ENCODE data around the gene WDTC1. TPM values are rescaled to one million over a fixed set of nuclear protein-coding genes. Genes with fewer than 3 reads are reported as not detected.

Gene WDTC1
- total and polyA plus RNA-seq, 9 of the 15 experiments (the other 6 are each of a cell fraction or from before 2014, with no cell fraction given) = 0.18 to 32.3 (median 8.8) TPM

DNA sequence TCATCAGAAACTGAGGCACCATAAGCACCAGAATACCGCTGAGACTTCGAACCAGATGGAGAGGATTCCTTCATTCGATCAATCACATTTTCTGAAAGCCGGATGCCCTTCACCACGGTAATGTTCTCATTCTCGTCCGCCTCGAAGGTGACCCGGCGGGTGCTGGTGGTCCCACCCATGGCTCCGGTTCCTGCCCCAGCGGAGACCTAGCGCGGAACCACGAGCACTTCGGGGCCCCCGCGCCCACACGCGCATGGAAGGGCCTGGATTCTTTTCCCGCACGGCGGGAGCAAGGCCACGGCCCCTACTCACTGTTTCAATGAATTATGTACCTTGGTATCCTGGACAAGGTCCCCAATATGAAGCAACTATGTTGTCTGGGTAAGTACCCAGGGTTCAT lies 33.1 kb upstream of the WDTC1 start:
- 60% methylated on average over 24 of the region's 24 CpGs for WGBS (ENCODE audit: insufficient coverage, low coverage, missing lambda C conversion rate)
- FAIRE-seq = no peak

More for the DNA sequence above, 33.1 kb upstream of the WDTC1 start:
- TF ChIP-seq CBX8 (IDR thresholded peaks at IDR 0.05; ENCODE audit: borderline replicate concordance, extremely low read depth, low read depth, low read length, poor library complexity, severe bottlenecking) (no peak), ESRRA (IDR thresholded peaks at IDR 0.05; ENCODE audit: borderline replicate concordance, low read depth) (no peak), RAD51 (IDR thresholded peaks at IDR 0.05; ENCODE audit: borderline replicate concordance, low read depth) (no peak), CEBPG (CRISPR knock-in tag; IDR thresholded peaks at IDR 0.05) (no peak), CEBPG (tag; conservative IDR thresholded peaks at IDR 0.05 in 1 of 2, IDR thresholded peaks at IDR 0.05 in 1 of 2) (no peak)
- TF ChIP-seq, protein P1, sequence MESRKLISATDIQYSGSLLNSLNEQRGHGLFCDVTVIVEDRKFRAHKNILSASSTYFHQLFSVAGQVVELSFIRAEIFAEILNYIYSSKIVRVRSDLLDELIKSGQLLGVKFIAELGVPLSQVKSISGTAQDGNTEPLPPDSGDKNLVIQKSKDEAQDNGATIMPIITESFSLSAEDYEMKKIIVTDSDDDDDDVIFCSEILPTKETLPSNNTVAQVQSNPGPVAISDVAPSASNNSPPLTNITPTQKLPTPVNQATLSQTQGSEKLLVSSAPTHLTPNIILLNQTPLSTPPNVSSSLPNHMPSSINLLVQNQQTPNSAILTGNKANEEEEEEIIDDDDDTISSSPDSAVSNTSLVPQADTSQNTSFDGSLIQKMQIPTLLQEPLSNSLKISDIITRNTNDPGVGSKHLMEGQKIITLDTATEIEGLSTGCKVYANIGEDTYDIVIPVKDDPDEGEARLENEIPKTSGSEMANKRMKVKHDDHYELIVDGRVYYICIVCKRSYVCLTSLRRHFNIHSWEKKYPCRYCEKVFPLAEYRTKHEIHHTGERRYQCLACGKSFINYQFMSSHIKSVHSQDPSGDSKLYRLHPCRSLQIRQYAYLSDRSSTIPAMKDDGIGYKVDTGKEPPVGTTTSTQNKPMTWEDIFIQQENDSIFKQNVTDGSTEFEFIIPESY (CRISPR knock-in tag; IDR thresholded peaks at IDR 0.05) = peak; percentile 77; the same call in 1 of the 2 replicates
- no peak overlapping the region for H3K4me3 ChIP-seq
- no peak overlapping the region; a peak in 1 of 4 replicates for H3K9ac ChIP-seq (ENCODE audit: insufficient read depth in 1 of 2, low read depth in 2 of 2, low read length in 2 of 2)
- peaks cover 4 to 6% of the 10 kb centered on the region in 2 experiments; a peak in 4 of 5 replicates for H3K4me1 ChIP-seq (replicated peaks in 1 of 2; ENCODE audit: control insufficient read depth in 2 of 2, insufficient read depth in 2 of 2, low read length in 2 of 2)
- H3K4me2 ChIP-seq (ENCODE audit: insufficient read depth, low read length) = no peak overlapping the region
- ChIA-PET POLR2A (interaction anchor here (1.2 kb wide), 1 partner anchor 9 kb away, joined by 3 read pairs; no protein-coding TSS in a partner anchor), CTCF (ENCODE audit: low intra/inter-chr PET ratio) (no interaction called here)
- no peak overlapping the region for H3K27ac ChIP-seq (ENCODE audit: extremely low read depth, low read depth, low read length)
- BruUV-seq (replicated peaks) = no TSS peak
- DNase-seq (ENCODE audit: extremely low read depth in 1 of 4, low spot score in 3 of 4) (no peak), ATAC-seq (no peak)
- H3K27me3 ChIP-seq (ENCODE audit: control insufficient read depth in 2 of 2, insufficient read depth in 2 of 2, low read length in 2 of 2) = peaks cover 0 to 7% of the 10 kb centered on the region in 2 experiments; a peak in 1 of 5 replicates
- no peaks in the 10 kb centered on the region for H3K36me3 ChIP-seq (ENCODE audit: control insufficient read depth, insufficient read depth, low read length)
- no peaks in the 10 kb centered on the region for H4K20me1 ChIP-seq (replicated peaks; ENCODE audit: control insufficient read depth, insufficient read depth, low read length)
- intact Hi-C loops (cut with micrococcal nuclease) = no loop called here
- no peaks in the 10 kb centered on the region for H3K9me3 ChIP-seq (replicated peaks; ENCODE audit: control insufficient read depth, insufficient read depth, low read depth, low read length)
- no peaks in the 10 kb centered on the region for H3K9me1 ChIP-seq (ENCODE audit: control insufficient read depth, insufficient read depth, low read length)
- in situ Hi-C loops (cut with MboI) = no loop called here
- no peak overlapping the region for H2AFZ ChIP-seq (ENCODE audit: low read depth, low read length)
- no peaks in the 10 kb centered on the region for H3K79me2 ChIP-seq (ENCODE audit: control insufficient read depth, insufficient read depth, low read length)

Measured in K562 (cell line).